Germinal center (tissue), 1 donor: ENCODE results near the gene SLC16A8.
"Not testable (repeated sequence)": the region's sequence is repeated elsewhere in the genome, so short reads cannot be mapped to it uniquely, and the experiment has no call there.

Source experiments
- DNase-seq: peaks from one replicate; pipeline ENCODE4 v3.0.0; 2012; ENCODE audit warnings: mixed read lengths, low spot score

Gene SLC16A8

DNA sequence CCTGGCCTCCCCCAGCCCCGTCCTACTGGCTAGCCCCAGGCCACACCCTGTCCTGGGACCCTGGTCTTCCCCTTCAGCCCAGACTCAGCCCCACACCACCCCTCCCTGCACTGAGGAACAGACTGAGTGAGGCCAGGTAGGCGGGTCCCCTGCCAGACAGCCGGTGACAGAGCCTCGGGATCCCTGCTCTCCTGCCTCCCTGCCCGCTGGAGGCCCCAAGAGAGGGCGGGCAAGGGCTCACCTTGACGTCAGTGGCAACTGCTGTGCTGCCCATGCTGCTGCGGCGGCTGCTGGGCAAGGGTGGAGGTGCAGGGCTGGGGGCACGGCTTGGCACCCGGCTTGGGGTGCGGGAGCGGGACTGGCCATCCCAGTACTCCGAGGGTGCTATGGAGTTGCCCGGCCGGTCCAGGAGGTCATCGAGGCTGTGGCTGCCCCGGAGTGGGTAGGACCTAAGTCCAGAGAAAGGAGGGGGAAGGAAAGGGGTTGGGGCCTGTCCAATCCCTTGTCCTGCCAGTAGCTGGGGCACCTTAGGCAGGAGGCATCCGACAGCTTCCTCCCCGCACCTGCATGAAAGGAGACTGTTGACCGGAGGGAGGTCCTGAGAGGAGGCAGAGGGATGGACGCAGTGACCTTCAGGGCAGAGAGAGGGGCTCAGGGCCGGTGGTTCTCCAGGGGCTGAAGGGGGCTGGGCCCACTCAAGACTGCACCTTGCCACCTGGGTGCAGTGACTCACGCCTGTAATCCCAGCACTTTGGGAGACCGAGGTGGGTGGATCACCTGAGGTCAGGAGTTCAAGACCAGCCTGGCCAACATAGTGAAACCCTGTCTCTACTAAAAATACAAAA, 2.2 kb upstream of the SLC16A8 start:
- DNase-seq, result no peak

DNA sequence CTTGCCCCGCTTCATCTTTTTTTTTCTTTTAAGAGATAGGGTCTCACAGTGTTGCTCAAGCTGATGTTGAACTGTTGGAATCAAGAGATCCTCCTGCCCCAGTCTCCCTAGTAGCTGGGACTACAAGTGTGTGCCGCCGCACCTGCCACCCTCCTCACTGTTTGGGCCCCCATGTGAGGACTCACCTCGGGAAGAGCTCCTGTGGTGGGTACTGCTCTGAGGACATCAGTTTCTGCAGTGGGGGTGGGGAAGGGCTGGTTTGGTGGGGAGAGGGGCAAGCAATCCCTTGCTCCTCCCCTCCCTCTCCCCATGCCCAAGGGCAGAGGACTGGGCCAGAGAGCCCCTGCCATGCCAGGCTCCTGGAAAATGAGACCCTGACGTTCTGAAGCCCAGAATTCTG, 1.5 kb upstream of the SLC16A8 start:
- DNase-seq, result no peak

DNA sequence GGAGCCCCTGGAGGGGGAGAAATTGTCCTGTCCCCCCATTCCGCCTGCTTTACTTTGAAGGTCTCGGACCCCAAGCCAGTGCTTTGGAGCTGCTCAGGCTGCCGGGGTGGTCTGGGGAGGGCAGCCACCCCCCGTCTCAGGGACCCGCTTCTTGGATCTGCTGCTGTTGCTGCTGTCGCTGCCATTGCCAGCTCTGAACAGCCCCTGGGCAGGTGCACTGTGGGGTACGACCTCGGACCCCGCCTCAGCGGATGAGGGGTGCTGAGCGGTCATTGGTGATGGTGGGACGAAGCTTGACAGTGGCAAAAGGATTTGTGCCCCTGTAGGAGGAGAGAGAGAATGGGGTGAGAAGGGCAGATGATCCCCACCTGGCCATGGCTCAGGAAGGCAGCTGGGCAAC, 1.1 kb upstream of the SLC16A8 start:
- no peak for DNase-seq

DNA sequence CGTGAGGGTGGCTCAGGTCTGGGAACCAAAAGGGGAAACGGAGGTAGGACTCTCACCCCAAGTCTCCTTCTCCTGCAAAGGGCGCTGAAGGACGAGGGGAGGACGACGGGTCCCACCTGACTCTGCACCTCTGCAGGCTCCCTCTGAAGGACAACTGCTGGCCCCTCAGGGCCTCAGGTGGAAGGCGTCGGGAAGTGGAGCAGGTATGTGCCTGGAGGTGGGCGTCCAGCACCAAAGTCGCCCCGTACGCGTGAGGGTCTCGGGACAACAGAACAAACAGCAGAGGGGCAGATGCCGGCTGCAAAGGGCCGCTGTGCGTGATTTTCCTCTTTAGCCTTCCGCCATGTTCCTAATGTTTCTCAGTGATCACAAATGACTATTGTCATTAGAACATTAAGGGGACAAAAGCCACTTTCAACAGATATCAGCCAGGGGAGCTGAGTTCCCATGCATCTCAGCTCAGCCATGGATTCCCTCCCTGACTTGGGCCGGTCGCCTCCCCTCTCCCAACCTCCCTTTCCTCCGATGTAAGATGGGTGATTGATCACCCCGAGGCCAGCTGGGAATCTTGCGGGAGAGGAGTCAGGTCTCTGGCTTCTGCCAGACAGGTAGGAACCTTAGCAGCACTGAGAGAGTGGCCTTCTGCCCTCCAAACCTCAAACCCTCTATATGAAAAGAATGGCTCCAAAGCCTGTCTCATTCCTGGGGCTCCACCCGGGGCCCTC, 836 bp downstream of the SLC16A8 start:
- DNase-seq, result no peak

DNA sequence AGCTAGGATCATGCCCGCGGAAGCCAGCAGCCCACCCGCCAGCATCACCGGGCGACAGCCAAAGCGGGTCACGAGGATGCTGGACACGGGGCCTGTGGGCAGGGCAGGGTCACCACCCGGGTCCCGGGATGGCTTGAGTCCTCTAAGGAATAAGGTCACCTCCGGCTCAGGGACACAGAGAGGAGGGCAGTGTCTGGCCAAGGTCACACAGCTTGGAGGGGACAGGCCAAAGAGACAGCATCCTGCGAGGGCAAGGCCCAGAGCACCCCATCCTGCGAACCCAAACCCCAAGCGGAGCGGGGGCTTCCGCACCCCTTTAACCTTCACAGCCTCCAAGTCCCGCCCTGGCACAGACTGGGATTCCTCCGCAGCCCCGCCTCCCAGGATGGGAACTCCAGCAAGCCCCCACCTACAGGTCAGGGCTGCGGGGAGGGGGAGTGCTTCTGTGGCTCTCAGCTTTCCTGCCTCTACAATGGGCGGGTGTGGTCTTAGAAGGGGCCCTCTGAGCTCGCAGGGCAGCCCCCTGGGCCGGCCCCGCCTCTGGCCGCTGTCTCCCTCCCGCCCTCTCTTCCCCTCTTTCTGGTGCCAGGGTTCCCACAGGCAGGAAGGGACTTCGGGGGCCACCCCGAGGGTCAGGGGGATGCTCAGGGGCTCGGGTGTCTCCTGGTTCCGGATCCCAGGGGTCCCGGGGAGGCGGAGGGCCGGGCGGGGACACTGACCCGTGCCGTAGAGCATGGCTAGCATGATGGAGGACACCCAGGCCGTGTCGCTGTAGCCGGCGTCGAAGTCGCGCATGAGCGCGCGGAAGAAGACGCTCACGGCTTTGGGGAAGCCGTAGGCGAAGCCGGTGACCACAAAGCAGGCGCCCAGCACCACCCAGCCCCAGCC, 1.8 kb downstream of the SLC16A8 start:
- DNase-seq, result no peak

DNA sequence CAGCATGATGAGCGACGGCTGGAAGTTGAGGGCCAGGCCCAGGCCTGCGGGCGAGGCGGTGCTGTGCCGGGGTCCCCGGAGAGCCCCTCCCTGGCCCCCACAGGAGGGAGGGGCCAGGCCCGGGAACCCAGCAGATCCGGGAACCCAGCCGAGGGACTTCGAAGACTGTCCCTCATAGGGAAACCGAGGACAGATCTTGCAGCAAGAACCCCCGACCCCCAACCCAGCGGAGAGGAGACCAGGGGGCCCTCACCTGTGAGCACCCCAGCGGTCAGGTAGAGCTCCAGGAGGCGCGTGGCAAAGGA, 2.4 kb downstream of the SLC16A8 start:
- no peak for DNase-seq

DNA sequence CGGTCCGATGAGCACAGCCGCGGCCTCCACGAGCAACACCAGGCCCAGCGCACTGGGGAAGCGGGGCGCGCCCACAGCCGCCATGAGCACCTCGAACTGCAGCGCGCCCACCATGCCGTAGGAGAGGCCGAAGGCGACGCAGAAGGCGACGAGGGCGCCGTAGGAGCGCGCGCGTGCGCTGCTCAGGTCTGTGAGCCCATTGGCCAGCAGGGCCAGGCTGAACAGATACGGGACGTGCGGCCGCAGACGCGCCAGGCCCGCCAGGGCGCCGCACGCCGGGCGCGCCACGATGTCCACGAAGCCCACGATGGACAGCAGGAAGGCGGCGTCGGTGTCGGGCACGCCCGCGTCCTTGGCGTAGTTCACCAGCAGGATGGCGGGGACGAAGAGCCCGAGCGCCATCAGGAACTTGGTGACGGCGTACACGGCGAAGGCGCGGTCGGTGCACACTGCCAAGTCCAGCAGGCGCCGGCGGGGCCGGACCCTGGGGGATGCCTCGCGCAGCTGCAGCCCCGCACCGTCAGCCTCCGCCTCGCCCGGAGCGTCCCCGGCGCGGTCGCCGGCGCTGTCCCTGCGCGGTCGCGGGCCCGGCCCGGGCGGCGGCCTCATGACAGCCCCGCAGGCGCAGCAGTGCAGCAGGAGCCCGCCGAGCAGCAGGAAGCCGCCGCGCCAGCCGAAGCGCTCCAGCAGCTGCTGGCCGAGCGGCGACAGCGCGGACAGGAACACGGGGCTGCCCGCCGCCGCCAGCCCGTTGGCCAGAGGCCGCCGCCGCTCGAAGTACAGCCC, 2.9 kb downstream of the SLC16A8 start:
- no peak for DNase-seq

DNA sequence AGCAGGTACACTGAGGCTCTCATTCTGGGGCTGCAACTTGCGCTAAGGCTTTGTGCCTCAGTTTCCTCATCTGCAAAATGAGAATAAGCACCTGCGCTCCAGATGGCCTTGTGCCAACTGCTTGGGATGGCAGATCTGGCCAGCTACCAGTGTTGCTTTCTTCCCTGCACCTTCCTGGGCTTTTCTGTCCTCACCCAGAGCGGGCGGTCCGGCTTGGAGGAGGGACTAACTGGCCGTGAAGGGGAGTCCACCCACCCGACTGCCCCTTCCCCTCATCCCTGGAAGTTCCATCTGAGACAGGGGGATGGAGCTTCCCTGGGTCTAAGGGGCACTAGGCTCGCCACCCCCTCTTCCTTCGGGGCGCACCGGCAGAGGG, 3.5 kb downstream of the SLC16A8 start:
- no peak for DNase-seq

DNA sequence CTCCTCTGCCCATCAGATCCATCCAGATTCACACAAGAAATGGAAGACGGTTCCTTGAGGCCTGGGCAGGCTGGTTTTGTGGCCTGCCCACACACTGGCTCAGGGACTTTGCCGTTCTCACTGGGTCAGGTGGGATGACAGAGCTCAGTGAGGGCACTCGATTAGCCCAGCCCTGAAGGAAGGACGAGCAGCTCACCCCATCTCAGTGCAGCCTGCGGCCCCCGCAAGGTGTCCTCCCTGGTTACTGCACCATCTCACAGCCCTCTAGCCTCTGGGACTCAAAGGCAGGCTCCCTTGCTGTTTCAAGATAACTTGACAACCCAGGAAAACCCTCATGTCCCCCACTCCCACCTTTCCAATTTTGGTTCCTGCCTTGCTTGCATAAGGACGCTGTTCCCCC, 4.2 kb downstream of the SLC16A8 start:
- no peak for DNase-seq

DNA sequence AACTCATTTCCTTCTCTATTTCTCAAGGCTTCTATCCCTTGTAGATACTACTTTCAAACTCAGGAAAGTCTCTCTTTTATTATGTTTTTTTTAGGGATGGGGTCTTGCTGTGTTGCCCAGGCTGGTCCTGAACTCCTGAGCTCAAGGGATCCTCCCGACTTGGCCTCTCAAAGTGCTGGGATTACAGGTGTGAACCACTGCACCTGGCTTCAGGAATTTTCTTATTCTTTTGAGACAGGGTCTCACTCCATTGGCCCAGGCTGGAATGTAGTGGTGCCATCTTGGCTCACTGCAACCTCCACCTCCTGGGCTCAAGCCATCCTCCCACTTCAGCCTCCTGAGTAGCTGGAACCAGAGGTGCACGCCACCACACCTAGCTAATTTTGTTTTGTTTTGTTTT, 4.8 kb downstream of the SLC16A8 start:
- not testable (repeated sequence) for DNase-seq

DNA sequence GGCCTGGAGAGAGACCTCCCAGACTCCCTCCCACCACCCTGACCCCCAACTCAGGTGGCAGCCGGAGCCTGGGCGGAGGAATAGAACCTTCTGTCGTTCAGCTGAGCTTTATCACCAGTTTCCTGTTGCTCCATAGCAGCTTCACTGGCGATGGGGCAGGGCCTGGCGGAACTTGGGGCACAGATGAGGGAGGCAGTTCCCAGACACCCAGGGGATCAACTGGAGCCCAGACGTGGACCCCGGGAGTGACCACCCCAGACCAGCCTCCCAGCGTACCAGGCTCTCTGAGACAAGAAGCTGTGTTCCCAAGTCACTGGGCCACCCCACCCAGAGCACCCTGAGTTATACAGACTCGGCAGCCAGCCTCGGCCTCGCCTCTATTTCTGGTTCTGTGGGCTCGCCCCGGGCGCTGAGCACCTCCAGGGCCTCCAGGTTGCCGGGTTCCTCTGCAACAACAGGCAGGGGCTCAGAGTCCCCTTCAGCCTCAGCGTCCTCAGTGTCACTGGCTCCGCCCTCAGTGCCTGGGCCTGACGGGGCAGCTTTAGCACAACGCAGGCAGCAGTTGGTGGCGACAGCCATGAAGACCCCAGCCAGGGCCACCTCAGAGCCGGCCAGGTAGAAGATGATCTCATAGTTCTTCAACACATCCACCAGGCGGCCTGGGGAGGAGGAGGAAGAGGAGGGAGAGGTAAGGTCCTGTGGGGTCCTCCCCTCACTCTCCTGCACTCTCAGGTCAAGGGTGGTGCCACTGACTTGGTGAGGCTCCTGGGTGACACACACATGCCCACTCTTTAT, 5.7 kb downstream of the SLC16A8 start:
- DNase-seq, result no peak

DNA sequence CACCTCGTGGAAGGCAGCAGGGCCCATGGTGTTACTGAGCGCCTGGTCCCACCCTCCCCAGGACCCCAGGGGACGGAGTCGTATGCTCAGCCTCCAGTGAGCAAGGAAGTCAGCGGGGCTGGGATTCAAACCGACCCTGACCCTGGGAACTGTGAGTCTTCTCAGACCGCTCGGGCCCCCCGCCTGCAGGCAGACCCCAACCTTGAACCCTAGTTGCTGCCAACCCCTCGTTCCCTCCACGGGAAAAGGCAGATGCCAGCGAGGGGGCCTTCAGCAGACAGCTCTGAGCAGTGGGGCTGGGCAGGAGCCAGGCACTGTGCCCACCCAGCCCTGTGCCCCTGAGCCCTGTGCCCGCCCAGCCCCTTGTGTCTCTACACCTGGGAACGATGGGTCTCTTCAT, 6.4 kb downstream of the SLC16A8 start:
- DNase-seq, result no peak

DNA sequence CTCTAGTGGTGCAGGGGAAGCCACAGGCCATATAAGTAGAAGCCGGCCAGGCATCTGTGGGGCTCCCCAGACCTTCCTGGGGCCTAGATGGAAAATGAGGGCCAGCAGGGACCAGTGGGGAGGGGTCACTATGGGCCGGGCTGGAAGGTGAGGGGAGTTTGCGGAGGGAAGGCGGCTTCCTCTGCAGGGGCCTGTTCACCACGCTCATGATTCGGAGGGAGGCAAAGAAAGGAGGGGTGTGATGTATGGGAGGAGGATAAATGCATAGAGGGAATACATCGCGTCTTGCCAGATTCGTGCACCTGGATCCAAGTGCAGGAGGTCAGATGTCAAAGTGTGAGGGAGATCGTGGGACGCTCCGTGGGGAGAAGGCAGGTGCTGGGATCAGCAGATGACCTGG, 6.9 kb downstream of the SLC16A8 start:
- no peak for DNase-seq

DNA sequence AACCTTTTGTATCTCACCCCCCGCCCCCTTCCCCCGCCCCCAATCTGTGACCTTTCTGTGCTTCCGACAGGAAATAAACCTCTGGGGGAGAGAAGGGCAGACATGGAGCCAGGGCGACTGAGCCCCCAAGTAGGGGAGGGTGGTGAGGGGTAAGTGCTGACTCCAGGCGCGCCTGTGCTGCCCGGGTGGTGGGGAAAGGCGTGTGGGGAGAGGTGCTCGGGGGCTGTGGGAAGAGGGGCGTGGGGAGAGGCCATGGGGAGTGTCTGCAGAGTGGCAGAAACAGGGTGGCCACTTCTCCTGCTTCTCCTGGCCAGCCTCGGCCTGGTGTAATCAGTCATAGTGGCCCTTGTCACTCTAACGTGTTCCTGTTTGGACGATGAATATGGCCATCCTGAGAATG, 8.0 kb downstream of the SLC16A8 start:
- no peak for DNase-seq

DNA sequence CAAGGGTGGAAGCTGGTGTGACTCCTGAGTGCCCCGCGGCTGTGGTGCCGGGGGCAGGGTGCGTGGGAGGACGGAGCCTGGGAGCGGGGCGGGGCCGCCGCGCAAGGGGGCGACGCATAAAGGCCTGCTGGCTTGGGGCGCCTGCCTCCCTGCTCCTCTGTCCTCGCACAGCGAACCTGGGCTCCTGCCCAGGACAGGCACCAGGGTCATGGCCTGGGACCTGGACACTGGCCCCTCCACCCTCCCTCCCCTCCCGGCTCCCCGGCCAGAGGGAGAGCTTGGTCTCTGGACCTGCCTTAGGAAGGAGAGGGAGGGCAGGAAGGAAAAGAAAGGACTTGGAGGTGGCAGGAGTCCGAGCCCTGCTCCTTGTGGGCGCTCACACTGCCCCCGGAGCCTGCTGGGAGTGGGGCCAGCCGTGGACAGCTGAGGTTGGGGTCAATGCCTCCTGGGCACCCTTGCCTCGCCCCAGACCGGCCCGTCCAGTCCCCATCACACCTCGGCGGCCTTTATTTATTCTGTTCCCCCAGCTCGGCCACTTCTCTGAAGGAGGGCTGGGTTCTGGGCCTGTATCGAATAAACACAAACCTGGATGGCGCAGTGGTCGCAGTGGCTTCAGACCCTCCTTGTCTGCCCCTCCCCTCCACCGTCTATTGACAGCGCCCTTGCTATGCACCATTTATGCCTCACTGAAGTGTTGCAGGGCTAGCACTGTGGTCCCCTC, 8.7 kb downstream of the SLC16A8 start:
- DNase-seq, result no peak

DNA sequence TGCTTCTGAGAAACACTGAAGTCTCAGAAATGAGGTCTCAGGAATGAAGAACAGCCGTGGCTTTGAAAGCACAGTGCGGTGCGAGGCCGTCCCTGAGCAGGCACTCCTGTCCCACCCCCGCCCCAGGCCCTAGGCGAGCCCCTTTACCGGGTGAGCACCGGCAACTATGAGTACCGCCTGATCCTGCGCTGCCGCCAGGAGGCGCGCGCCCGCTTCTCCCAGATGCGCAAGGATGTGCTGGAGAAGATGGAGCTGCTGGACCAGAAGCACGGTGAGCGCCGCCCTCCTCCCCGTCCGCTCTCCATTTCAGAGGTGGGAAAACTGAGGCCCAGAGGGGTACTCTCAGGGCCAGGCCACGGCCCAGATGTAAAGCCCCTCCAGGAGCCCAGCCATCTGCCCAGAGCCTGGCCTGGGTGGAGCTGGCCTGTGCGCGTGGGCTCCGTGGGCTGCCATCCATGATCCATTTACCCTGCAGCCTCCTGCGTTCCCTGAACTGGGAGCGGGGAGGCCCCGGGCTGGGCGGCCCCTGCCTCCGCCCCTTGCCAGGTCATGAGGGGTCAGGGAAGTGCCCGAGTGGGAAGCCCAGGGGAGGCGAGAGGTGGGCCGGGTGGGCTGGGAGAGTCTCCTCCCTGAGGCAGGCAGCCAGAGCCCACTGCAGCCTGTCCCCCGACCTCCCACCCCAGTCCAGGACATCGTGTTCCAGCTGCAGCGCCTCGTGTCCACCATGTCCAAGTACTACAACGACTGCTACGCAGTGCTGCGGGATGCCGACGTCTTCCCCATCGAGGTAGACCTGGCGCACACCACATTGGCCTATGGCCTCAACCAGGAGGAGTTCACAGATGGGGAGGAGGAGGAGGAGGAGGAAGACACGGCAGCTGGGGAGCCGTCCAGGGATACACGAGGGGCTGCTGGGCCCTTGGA, 9.5 kb downstream of the SLC16A8 start:
- DNase-seq, result no peak

DNA sequence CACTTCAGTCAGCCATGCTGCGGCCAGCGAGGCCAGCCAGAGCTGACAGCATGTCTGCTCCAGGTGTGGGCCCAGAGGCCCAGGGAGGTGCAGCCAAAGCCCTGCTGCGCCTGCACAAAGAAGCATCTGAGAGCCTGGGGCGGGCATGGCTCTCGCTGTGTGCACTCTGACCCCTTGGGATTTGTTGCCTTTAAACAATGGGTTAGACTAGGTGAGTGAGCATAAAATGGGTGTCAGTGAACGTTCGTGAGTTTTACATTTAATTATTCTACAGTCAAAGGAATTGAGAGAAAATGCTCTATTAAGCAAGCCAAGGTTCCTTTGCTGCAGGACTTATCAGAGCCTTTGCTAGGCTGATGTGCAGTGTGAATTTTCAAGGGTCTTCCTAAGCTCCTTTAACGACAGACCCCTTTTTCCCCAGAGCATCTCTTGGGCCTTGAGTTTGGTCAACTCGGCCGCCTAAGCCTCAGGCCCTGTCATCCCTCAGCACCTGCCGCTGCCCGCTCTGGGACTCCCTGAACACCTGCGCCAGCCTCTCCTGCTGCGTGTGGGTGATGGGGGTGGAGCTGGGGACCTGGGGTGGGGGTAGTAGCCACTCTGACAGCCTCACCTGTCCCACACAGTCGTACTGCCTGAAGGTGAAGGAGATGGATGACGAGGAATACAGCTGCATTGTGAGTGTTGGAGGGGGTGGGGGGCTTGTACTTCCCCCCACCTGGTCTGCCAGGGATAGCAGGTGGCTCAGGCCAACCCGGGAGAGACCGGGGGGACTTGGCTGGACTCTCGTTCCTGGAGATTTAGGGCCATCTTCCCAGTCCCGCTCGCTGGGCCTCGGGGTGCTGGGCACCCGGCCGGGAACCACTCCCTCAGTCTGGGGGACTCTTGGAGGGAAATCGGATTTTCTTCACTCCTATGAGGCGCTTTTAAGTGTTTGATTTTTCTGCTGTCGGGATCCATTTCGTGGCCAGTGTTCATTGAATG, 10.5 kb downstream of the SLC16A8 start:
- no peak for DNase-seq
